GM12875 (cell line): ENCODE results near the gene RELT.
A peak's percentile ranks its signal among the peaks of the same experiment; 100 is the strongest.

Experiments
- H3K4me3 ChIP-seq: one replicate; pipeline ENCODE4 v1.5.1; 2011; ENCODE audit warnings: low read depth, low read length, control low read depth
- TF ChIP-seq, protein P1 (sequence below): IDR thresholded peaks from 2 replicates; pipeline ENCODE4 v1.5.1; 2011; ENCODE audit warnings: low read depth, mild to moderate bottlenecking, control low read depth, inconsistent platforms, low read length, moderate library complexity, borderline replicate concordance; ENCODE audit not compliant: insufficient read depth

The RELT gene

DNA sequence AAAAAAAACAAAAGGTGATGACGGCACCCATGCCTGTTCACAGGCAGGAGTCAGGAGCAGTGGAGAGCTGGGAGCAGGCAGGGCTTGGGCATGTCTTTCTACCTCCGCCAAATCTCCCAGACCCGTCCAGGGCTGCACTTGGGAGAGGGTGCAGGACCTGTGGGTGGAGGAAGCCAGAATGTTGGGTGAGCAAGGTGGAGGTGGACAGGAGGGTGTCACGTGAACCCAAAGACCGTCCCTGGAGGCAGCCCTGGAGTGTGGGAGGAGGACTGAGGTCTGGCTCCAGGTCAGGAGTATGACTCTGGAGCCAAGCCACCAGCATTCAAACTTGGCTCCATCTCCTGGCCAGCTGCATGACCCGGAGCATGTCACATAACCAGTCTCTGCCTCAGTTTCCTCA is 26.6 kb upstream of the RELT start:
- TF ChIP-seq, protein P1, sequence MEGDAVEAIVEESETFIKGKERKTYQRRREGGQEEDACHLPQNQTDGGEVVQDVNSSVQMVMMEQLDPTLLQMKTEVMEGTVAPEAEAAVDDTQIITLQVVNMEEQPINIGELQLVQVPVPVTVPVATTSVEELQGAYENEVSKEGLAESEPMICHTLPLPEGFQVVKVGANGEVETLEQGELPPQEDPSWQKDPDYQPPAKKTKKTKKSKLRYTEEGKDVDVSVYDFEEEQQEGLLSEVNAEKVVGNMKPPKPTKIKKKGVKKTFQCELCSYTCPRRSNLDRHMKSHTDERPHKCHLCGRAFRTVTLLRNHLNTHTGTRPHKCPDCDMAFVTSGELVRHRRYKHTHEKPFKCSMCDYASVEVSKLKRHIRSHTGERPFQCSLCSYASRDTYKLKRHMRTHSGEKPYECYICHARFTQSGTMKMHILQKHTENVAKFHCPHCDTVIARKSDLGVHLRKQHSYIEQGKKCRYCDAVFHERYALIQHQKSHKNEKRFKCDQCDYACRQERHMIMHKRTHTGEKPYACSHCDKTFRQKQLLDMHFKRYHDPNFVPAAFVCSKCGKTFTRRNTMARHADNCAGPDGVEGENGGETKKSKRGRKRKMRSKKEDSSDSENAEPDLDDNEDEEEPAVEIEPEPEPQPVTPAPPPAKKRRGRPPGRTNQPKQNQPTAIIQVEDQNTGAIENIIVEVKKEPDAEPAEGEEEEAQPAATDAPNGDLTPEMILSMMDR: no peak
- H3K4me3 ChIP-seq: no peak overlapping the region

DNA sequence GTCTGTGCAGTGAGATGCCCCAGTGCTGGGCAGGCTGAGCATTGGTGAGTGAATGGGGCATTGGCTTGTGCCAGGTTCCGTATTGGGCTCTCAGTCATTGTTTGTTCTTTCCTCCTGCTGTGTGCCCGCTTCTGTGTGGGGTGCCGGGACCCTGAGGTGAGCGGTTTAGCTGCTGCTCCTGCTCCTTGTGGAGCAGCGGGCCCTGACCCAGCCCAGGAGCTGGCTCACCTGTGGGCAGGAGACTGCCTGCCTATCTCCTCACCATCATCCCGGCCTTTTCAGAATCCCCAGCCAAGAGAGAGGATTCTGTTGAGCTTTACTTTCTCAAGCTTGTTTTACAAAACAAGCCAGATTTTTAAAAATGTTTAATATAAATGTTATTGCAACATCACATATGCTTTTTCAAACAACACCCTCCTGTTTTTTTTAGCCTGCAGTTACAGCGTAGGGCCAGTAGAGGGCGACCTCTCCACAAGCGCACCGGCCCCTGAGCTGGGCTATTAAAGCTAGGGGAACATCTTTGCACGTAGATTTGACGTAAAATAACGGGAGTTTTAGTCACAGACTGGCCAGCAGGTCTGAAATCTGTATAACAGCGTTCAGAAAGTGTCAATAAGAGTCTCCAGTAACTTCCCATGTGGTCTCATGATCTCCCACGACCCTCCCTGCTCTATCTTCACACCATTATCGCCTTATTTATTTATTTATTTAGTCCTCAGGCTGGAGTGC is 25.1 kb upstream of the RELT start:
- H3K4me3 ChIP-seq: no peak overlapping the region
- TF ChIP-seq, protein P1: peak; percentile 90

DNA sequence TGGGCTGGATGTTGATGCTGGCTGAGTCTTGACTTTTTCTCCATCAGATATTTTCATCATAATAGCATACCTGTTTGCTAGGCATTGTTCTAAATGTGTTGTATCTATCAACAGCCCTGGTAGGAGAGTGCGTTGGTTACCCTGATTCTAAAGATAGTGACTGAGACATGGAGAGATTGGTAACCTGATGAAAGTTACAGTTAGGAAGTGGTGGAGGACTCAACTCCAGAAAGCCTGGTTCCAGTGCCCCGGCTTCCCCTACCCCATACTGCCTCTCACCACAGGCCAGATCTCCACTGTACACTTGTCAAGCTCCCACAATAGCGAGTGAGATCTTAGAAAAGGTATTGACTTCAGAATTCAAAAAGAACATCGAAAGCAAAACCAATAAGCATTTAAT is 22.8 kb upstream of the RELT start:
- TF ChIP-seq, protein P1: no peak
- H3K4me3 ChIP-seq: no peak overlapping the region

DNA sequence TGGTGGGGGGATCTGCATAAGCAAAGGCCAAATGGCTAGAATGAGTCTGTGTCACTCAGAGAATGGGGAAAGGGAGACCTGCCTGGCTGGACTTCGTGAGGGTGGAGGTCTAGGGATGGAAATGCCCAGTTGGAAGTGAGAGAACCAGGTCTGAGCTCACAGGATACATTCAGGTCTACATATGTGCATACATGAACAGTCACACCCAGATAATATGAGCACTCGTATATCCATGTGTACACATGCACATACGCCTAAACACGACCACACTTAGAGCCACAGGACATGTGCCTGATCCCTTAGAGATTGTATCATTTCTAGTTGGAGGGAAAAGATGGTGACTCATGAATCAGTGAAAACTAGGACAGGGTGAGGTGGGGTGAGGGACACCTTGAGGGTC is 21.1 kb upstream of the RELT start:
- TF ChIP-seq, protein P1: no peak
- H3K4me3 ChIP-seq: no peak overlapping the region

DNA sequence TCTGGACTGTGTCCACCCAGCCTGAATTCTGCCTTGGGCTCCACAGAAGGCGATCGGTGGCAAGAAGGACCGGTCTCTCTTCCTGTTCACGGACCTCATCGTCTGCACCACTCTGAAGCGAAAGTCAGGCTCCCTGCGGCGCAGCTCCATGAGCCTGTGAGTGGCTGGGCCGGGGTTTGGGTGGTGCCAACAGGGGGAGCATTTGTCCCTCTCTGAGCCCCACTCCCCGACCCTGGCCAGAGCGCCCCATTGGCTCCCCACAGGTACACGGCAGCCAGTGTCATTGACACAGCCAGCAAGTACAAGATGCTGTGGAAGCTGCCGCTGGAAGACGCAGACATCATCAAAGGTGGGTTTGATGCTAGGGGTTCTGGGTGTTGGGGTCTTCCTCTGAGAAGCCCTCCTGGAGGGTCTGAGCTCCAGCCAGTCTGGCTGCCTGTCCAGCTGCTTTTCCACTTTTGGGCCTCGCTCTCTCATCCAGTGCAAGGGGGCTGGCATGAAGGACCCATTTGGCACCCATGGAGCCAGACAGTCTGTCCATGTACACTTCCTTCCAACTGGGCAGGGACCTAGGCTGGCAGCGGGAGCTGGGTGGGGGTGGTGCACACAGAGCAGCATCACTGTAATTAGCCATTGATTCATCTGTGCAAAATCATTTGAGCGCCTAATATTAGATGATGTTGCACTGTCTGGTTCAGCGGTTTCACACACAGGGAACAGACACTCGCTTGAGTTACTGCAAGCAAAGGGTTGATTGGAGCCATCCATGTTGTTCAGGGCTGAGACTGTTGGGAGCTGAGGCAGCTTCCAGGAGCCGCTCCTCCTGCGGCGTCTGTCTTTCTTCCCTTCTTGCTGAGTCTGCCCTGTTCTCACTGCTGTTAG is 19.0 kb upstream of the RELT start:
- TF ChIP-seq, protein P1: no peak

DNA sequence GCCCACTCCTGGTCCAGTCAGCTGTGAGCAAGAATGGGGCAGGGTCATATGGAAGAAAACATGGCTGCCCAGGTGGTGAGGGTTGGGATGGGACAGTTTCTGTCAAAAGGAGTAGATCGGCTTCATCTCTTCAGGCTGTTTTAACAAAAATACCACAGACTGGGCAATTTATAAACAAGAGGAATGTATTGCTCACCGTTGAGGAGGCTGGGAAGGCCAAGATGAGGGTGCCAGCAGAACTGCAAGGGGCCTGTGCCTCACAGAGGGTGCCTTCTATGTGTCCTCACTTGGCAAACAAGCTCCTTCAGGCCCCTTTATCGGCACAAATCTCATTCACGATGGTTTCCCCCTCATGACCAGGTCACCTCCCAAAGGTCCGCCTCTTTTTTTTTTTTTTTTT is 18.1 kb upstream of the RELT start:
- no peak overlapping the region for H3K4me3 ChIP-seq
- TF ChIP-seq, protein P1: no peak

More for the DNA sequence above, 19.0 kb upstream of the RELT start:
- H3K4me3 ChIP-seq: no peak overlapping the region
